Measurements from ENCODE around the gene NIPAL3. TPM values are rescaled to one million over a fixed set of nuclear protein-coding genes. Genes with fewer than 3 reads are reported as not detected.

NIPAL3 gene
- total RNA-seq, 2 donors from 2014 or later = 54.1 to 68.7 TPM

- Mint-ChIP-seq H3K4me1 (ENCODE audit: low read depth) (peaks cover 47% of the 10 kb centered on the region), H3K4me3 (no peak overlapping the region), H3K27me3 (ENCODE audit: low read depth) (no peaks in the 10 kb centered on the region), H3K27ac (no peak overlapping the region), H3K36me3 (ENCODE audit: insufficient read depth in 2 of 2) (peaks cover 0 to 9% of the 10 kb centered on the region in 2 donors), H3K9me3 (no peaks in the 10 kb centered on the region)
- DNase-seq (no peak), ATAC-seq (replicated peaks in 1 of 2) (no peak)
Measured at GRCh38 chr1:24393892-24394291, 21.7 kb upstream of the NIPAL3 start.

- H3K27ac Mint-ChIP-seq = peak overlapping the region; percentile 23
- H3K27me3 Mint-ChIP-seq (ENCODE audit: low read depth) = no peaks in the 10 kb centered on the region
- H3K36me3 Mint-ChIP-seq (ENCODE audit: insufficient read depth in 2 of 2) = peaks cover 0 to 2% of the 10 kb centered on the region in 2 donors
- peaks cover 13% of the 10 kb centered on the region for H3K4me1 Mint-ChIP-seq (ENCODE audit: low read depth)
- no peak for DNase-seq
- ATAC-seq (replicated peaks in 1 of 2) = no peak
- H3K4me3 Mint-ChIP-seq = no peak overlapping the region
- H3K9me3 Mint-ChIP-seq = no peaks in the 10 kb centered on the region
Measured at GRCh38 chr1:24400065-24400464, 15.5 kb upstream of the NIPAL3 start.

GRCh38 chr1:24403806-24404205 is 11.8 kb upstream of the NIPAL3 start:
- DNase-seq = no peak
- no peak for ATAC-seq (replicated peaks in 1 of 2)
- no peak overlapping the region for H3K27ac Mint-ChIP-seq
- no peak overlapping the region for H3K4me3 Mint-ChIP-seq
- peaks cover 13% of the 10 kb centered on the region for H3K4me1 Mint-ChIP-seq (ENCODE audit: low read depth)
- no peaks in the 10 kb centered on the region for H3K9me3 Mint-ChIP-seq
- H3K27me3 Mint-ChIP-seq (ENCODE audit: low read depth) = no peaks in the 10 kb centered on the region
- peaks cover 0 to 2% of the 10 kb centered on the region in 2 donors for H3K36me3 Mint-ChIP-seq (ENCODE audit: insufficient read depth in 2 of 2)

GRCh38 chr1:24406788-24407187 is 8.8 kb upstream of the NIPAL3 start:
- Mint-ChIP-seq H3K36me3 (ENCODE audit: insufficient read depth in 2 of 2) (no peaks in the 10 kb centered on the region), H3K4me1 (ENCODE audit: low read depth) (peaks cover 3% of the 10 kb centered on the region), H3K9me3 (no peaks in the 10 kb centered on the region), H3K4me3 (no peak overlapping the region), H3K27me3 (ENCODE audit: low read depth) (no peaks in the 10 kb centered on the region), H3K27ac (no peak overlapping the region)
- ATAC-seq (replicated peaks in 1 of 2) (no peak), DNase-seq (no peak)

- no peak overlapping the region for H3K4me3 Mint-ChIP-seq
- DNase-seq = no peak
- no peaks in the 10 kb centered on the region for H3K9me3 Mint-ChIP-seq
- ATAC-seq (replicated peaks in 1 of 2) = no peak
- H3K27me3 Mint-ChIP-seq (ENCODE audit: low read depth) = no peaks in the 10 kb centered on the region
- peaks cover 0 to 1% of the 10 kb centered on the region in 2 donors for H3K36me3 Mint-ChIP-seq (ENCODE audit: insufficient read depth in 2 of 2)
- H3K27ac Mint-ChIP-seq = no peak overlapping the region
- peaks cover 28% of the 10 kb centered on the region for H3K4me1 Mint-ChIP-seq (ENCODE audit: low read depth)
Measured at GRCh38 chr1:24409535-24409934, 6.1 kb upstream of the NIPAL3 start.

GRCh38 chr1:24410750-24411149 is 4.9 kb upstream of the NIPAL3 start:
- Mint-ChIP-seq H3K27ac (no peak overlapping the region), H3K9me3 (no peaks in the 10 kb centered on the region), H3K4me3 (no peak overlapping the region), H3K27me3 (ENCODE audit: low read depth) (no peaks in the 10 kb centered on the region), H3K4me1 (ENCODE audit: low read depth) (peaks cover 37% of the 10 kb centered on the region), H3K36me3 (ENCODE audit: insufficient read depth in 2 of 2) (peaks cover 0 to 1% of the 10 kb centered on the region in 2 donors)
- DNase-seq = no peak
- no peak for ATAC-seq (replicated peaks in 1 of 2)

GRCh38 chr1:24411963-24412362 is 3.6 kb upstream of the NIPAL3 start:
- DNase-seq (peak in 1 of 2 donors; percentile 16), ATAC-seq (replicated peaks in 1 of 2) (no peak)
- Mint-ChIP-seq H3K27me3 (ENCODE audit: low read depth) (no peaks in the 10 kb centered on the region), H3K27ac (no peak overlapping the region), H3K9me3 (no peaks in the 10 kb centered on the region), H3K4me1 (ENCODE audit: low read depth) (peaks cover 48% of the 10 kb centered on the region), H3K4me3 (peak overlapping the region; percentile 4 to 6), H3K36me3 (ENCODE audit: insufficient read depth in 2 of 2) (peaks cover 0 to 7% of the 10 kb centered on the region in 2 donors)

- peaks cover 0 to 7% of the 10 kb centered on the region in 2 donors for H3K36me3 Mint-ChIP-seq (ENCODE audit: insufficient read depth in 2 of 2)
- peaks cover 52% of the 10 kb centered on the region for H3K4me1 Mint-ChIP-seq (ENCODE audit: low read depth)
- no peak overlapping the region for H3K27ac Mint-ChIP-seq
- H3K9me3 Mint-ChIP-seq = no peaks in the 10 kb centered on the region
- H3K4me3 Mint-ChIP-seq = peak overlapping the region; percentile 6 to 93
- ATAC-seq (replicated peaks in 1 of 2) = no peak
- H3K27me3 Mint-ChIP-seq (ENCODE audit: low read depth) = no peaks in the 10 kb centered on the region
- no peak for DNase-seq
Measured at GRCh38 chr1:24412408-24412807, 3.2 kb upstream of the NIPAL3 start.

GRCh38 chr1:24413350-24414163 is 2.0 kb upstream of the NIPAL3 start, which contains the start of gene STPG1:
Gene STPG1, minus strand, starts transcription at chr1:24413782. Its CDS starts 12,394 bp downstream, at chr1:24401388.
- H3K27me3 Mint-ChIP-seq (ENCODE audit: low read depth) = no peaks in the 10 kb centered on the region
- peak within 1 kb of the TSS; percentile 97 to 99 for H3K4me3 Mint-ChIP-seq
- H3K27ac Mint-ChIP-seq = peak within 1 kb of the TSS; percentile 79
- H3K4me1 Mint-ChIP-seq (ENCODE audit: low read depth) = peaks cover 63% of the 10 kb centered on the region
- DNase-seq (peak; percentile 78 to 88), ATAC-seq (replicated peaks in 1 of 2) (peak; percentile 38 to 56)
- H3K36me3 Mint-ChIP-seq (ENCODE audit: insufficient read depth in 2 of 2) = peaks cover 0 to 11% of the 10 kb centered on the region in 2 donors
- H3K9me3 Mint-ChIP-seq = no peaks in the 10 kb centered on the region

GRCh38 chr1:24414775-24415333 is 748 bp upstream of the NIPAL3 start:
- Mint-ChIP-seq H3K27ac (peak overlapping the region; percentile 0), H3K4me3 (peak overlapping the region; percentile 97 to 99), H3K9me3 (no peaks in the 10 kb centered on the region), H3K4me1 (ENCODE audit: low read depth) (peaks cover 76% of the 10 kb centered on the region), H3K27me3 (ENCODE audit: low read depth) (no peaks in the 10 kb centered on the region), H3K36me3 (ENCODE audit: insufficient read depth in 2 of 2) (peaks cover 2 to 18% of the 10 kb centered on the region in 2 donors)
- no peak for DNase-seq
- no peak for ATAC-seq (replicated peaks in 1 of 2)

GRCh38 chr1:24415910-24416665 is 486 bp downstream of the NIPAL3 start:
- peak in 1 of 2 donors; percentile 10 for DNase-seq
- ATAC-seq (replicated peaks in 1 of 2) = no peak

GRCh38 chr1:24416666-24417391 is 1.2 kb downstream of the NIPAL3 start:
- peaks cover 90% of the 10 kb centered on the region for H3K4me1 Mint-ChIP-seq (ENCODE audit: low read depth)
- peak overlapping the region; percentile 97 to 99 for H3K4me3 Mint-ChIP-seq
- peak; percentile 25 to 41 for ATAC-seq (replicated peaks in 1 of 2)
- DNase-seq = peak; percentile 55 to 66
- no peaks in the 10 kb centered on the region for H3K9me3 Mint-ChIP-seq
- no peaks in the 10 kb centered on the region for H3K27me3 Mint-ChIP-seq (ENCODE audit: low read depth)
- peaks cover 2 to 27% of the 10 kb centered on the region in 2 donors for H3K36me3 Mint-ChIP-seq (ENCODE audit: insufficient read depth in 2 of 2)
- peak overlapping the region; percentile 92 for H3K27ac Mint-ChIP-seq

More at GRCh38 chr1:24415910-24416665, 486 bp downstream of the NIPAL3 start:
- Mint-ChIP-seq H3K27me3 (ENCODE audit: low read depth) (no peaks in the 10 kb centered on the region), H3K27ac (peak overlapping the region; percentile 92), H3K4me1 (ENCODE audit: low read depth) (peaks cover 86% of the 10 kb centered on the region), H3K36me3 (ENCODE audit: insufficient read depth in 2 of 2) (peaks cover 2 to 22% of the 10 kb centered on the region in 2 donors), H3K9me3 (no peaks in the 10 kb centered on the region), H3K4me3 (peak overlapping the region; percentile 97 to 99)

Measured in activated T-cell treated with anti-CD3 and anti-CD28 coated beads, Interleukin-2, amount 50 U/mL, for 72 hours (primary cell).